H7 (cell line): ENCODE measurements around the gene CRHR1. TPM values are rescaled to one million over a fixed set of nuclear protein-coding genes. Genes with fewer than 3 reads are reported as not detected.

Experiments
- DNase-seq: peaks from one replicate; pipeline ENCODE4 v3.0.0; 2012
- H3K27me3 ChIP-seq: 2 replicates; pipeline ENCODE4 v1.6.0; 2011; ENCODE audit warnings: mild to moderate bottlenecking, low read length; ENCODE audit not compliant: control insufficient read depth, insufficient read depth
- H3K36me3 ChIP-seq: replicated peaks from 2 replicates; pipeline ENCODE4 v1.5.1; 2011; ENCODE audit warnings: low read length; ENCODE audit not compliant: control insufficient read depth, insufficient read depth
- H3K4me3 ChIP-seq: 2 replicates; pipeline ENCODE4 v1.5.1; 2011; ENCODE audit warnings: low read depth, mild to moderate bottlenecking, control low read depth, low read length, moderate library complexity; ENCODE audit not compliant: insufficient read depth
- total RNA-seq: library from RNA; depleted of rRNA; stranded (reverse); fragments of >200 nt; shearing (Covaris generic); gene quantifications from 2 replicates; pipeline ENCODE4 v1.2.3, GENCODE V29; 2014; rRNA removed

Gene CRHR1
- total RNA-seq, 1 experiment from 2014 or later: 0.14 TPM

DNA sequence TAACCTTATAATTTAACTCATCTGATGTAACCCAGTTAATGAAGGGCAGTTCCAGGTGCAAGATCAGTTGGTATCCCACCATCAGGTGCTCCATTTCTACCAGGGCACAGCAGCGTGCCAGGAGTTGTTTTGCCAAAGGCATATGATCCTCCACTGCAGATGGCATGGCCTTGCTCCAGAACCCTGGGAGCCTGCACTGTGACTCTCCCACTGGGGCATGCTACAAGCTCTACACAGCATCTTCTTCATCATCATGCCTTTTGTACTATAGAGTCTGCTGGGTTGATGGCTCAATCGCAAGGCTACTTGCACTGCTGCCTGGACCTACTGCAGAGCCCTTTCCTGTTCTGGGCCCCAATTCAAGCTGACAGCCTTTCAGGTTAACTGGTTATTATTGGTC lies 98.9 kb downstream of the CRHR1 start:
- no peaks in the 10 kb centered on the region for H3K27me3 ChIP-seq
- no peaks in the 10 kb centered on the region for H3K36me3 ChIP-seq
- H3K4me3 ChIP-seq: no peak overlapping the region
- no peak for DNase-seq

Other genes starting within 250 kb of the CRHR1 start
- gene SPPL2C, start 60.6 kb downstream of the CRHR1 start, total RNA-seq: not detected in 2 replicates
- gene MAPT, start 110.2 kb downstream of the CRHR1 start, total RNA-seq: 0.85 and 3.1 TPM in 2 replicates
- gene STH, start 214.9 kb downstream of the CRHR1 start, total RNA-seq: not detected in 2 replicates